Measurements from ENCODE around the gene PLCD3.

Gene PLCD3

GRCh38 chr17:45116434-45117016, 15.8 kb downstream of the PLCD3 start:
- no peak for DNase-seq

GRCh38 chr17:45115871-45116270, 16.4 kb downstream of the PLCD3 start:
- no peak for DNase-seq

GRCh38 chr17:45115015-45115625, 17.2 kb downstream of the PLCD3 start:
- DNase-seq: no peak

- DNase-seq: no peak
Observed at GRCh38 chr17:45114117-45114932, 18.0 kb downstream of the PLCD3 start.

- no peak for DNase-seq
Observed at GRCh38 chr17:45113424-45113754, 18.9 kb downstream of the PLCD3 start.

GRCh38 chr17:45112559-45113423, 19.5 kb downstream of the PLCD3 start:
- DNase-seq: no peak

- no peak for DNase-seq
Observed at GRCh38 chr17:45111850-45112249, 20.5 kb downstream of the PLCD3 start.

- DNase-seq: no peak
Observed at GRCh38 chr17:45110676-45111611, 21.4 kb downstream of the PLCD3 start.

- no peak for DNase-seq
Observed at GRCh38 chr17:45108595-45109521, 23.5 kb downstream of the PLCD3 start.

- DNase-seq: no peak
Observed at GRCh38 chr17:45108051-45108450, 24.3 kb downstream of the PLCD3 start.

GRCh38 chr17:45107293-45108010, 24.9 kb downstream of the PLCD3 start:
- DNase-seq: no peak

GRCh38 chr17:45106582-45106981, 25.7 kb downstream of the PLCD3 start:
- no peak for DNase-seq

GRCh38 chr17:45106096-45106495, 26.2 kb downstream of the PLCD3 start:
- no peak for DNase-seq

GRCh38 chr17:45104907-45105624, 27.2 kb downstream of the PLCD3 start:
- DNase-seq: no peak

- DNase-seq: no peak
Observed at GRCh38 chr17:45104497-45104896, 27.8 kb downstream of the PLCD3 start.

- no peak for DNase-seq
Observed at GRCh38 chr17:45104029-45104428, 28.3 kb downstream of the PLCD3 start.

GRCh38 chr17:45103269-45103795, 29.0 kb downstream of the PLCD3 start:
- no peak for DNase-seq

GRCh38 chr17:45102856-45103255, 29.5 kb downstream of the PLCD3 start:
- DNase-seq: no peak

Measured in activated T-cell treated with anti-CD3 and anti-CD28 coated beads, Interleukin-2, amount 50 U/mL, for 48 hours (primary cell).